CD4-positive, alpha-beta T cell treated with Interleukin-4 for 1 hour (primary cell): ENCODE data around the gene IL1R2.
"Not testable (repeated sequence)": the region's sequence is repeated elsewhere in the genome, so short reads cannot be mapped to it uniquely, and the experiment has no call there.

Experiments used
- DNase-seq, 2 donors: peaks; one replicate each; pipeline ENCODE4 v3.0.0-alpha.2; 2020 to 2022

The IL1R2 gene

DNA sequence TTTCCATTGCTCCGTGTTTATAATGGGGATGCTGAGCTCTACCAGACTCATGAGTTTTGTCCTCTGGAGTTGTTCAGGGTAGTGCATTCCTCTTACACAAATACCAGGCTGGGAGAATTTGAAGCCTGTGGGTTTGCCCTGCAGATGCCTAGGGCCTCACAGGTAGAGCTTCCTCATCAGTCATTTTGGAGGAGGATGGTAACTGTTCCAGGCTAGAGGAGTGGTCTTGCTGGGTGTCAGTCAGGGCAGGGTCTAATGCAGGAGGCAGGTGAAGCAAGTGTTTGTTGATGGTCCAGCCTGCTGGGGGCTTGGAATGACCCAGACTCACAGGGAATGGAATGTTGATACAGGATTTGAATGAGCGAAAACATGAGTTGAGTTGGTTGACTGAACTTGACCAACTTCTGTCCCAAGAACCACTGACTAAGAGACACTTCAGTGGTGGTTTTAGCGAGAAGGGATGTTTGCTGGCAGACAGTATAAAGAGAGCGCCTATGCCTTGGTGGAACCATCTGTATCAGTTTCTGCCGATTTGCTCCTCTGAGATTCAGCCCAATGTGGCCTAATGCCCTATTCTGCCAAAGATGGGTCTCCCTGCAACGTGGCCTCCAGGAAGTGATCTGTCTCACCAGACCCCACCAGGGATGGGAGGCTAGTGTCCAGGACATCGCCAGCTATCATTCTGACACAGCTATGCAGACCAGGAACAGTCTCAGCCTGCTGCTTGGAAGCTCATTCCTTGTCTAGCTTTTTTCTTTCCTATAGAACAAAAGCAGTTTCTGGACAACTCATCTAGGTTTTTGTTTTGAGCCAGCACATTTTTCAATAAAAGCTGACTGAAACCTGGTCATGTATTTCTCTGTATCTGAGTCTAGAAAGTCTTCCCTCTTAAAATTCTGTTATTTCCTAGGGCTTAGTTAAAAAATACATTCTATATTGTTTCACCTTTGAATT lies 9.3 kb downstream of the IL1R2 start:
- no peak for DNase-seq

DNA sequence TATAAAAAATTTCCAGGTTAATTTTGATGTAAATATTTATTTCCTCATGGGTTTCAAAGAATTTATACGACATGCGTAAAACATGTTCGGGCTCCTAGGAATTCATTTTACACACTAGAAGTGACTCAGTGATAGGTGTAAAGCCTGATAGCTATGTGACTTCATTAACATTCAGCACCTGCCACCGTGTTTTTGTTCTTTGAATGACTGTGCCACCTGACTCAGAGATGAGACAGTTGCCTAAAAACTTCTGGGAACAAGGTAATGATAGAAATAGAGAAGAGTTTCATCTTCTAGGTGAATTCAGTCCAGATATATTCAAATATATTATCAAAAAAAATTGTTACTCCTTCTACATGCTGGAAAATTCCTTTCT lies 10.0 kb downstream of the IL1R2 start:
- no peak for DNase-seq

- DNase-seq = peak in 1 of 2 donors; percentile 17
Observed at GRCh38 chr2:102002228-102002627, 10.5 kb downstream of the IL1R2 start.

GRCh38 chr2:102002909-102003308 lies 11.1 kb downstream of the IL1R2 start:
- not testable (repeated sequence) for DNase-seq

DNA sequence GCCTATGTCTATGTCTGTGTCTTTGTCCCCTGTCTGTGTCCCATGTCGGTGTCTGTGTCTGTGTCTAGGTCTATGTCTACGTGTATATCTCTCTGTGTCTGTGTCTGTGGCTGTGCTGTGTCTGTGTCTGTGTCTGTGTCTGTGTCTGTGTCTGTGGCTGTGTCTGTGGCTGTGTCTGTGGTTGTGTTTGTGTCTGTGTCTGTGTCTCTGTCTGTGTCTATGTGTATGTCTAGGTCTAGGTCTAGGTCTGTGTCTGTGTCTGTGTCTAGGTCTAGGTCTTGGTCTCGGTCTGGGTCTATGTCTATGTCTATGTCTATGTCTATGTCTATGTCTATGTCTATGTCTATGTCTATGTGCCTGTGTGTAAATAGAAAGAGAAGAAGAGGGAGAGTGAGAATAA lies 11.9 kb downstream of the IL1R2 start:
- no peak for DNase-seq

DNA sequence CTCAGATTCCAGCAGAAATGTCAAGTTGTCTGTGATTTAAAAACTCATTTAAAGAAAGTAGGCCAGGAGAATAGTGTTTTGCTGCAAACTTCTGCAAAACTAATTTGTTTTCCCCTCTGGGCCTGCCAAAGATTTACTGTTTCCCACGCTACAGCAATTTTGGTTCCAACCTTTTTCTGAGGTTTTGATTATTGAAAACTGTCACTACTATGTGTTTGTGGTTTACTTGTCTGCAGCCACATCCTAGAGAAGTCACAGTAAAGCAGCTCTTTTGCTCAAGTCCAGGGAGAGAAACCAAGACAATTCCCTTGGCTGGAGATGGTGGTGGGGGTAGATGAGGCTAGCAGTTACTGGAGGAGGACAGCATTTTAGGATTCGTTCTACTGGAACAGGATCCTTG lies 12.8 kb downstream of the IL1R2 start:
- DNase-seq = no peak

GRCh38 chr2:102005449-102005848 lies 13.7 kb downstream of the IL1R2 start:
- no peak for DNase-seq

DNA sequence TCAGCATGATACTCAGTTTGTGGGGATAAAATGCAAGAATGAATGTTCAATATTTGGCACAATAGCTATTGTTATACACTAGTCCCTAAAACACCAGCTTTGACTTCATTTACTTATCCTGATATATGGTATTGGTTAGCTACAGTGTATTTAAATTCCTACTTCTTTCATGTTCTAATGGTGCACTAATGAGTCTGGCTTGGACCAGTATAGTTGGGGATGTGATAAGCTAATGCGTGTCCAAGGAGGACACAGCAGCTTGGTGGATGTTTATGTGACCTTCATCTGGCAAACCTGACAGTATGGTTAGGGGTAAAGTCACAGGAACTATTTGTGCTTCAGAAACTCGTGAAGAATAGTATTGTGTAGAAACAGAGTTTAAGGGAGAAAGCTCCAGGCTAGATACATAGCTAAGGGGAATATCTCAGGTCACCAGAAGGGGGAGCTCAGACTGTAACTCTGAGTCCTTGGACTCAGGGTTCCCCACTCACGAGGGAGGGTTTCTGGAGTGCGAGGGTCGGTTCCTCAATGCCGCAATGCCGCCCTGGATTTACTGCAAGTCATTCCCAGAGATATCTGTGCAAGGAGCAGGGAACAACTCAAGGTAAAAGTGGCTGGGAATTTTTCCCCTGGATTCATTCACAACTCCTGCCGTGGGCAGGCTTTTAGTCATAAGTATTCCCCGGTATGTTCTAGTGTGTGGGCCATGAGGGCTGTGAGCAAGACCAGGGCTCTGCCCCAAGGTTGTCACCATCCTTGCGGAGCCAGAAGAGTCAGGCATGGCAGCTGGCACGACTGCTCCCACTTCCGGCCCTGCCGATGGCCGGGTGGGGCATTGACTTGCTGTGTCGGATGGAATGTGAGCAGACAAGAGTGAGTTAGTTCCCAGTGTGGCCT lies 14.5 kb downstream of the IL1R2 start:
- DNase-seq = peak; percentile 30 to 37

DNA sequence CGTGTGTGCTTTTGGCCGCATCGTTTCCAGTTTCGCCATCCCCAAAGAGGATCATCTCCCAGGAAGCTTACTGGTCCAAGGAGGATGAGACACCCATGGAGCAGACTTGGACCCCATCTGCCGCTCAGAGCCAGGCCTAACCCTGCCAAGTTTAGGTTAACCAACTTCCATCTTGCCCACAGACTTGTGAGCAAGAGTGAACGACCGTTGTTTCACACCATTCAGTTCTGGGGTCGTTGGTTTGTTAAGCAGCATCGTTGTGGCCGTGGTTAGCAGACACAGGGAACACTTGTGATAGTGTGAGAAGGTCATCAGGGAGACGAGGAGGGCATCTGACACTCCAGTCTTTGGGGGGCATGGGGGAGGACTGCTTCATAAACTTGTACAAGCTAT lies 15.1 kb downstream of the IL1R2 start:
- no peak for DNase-seq

DNA sequence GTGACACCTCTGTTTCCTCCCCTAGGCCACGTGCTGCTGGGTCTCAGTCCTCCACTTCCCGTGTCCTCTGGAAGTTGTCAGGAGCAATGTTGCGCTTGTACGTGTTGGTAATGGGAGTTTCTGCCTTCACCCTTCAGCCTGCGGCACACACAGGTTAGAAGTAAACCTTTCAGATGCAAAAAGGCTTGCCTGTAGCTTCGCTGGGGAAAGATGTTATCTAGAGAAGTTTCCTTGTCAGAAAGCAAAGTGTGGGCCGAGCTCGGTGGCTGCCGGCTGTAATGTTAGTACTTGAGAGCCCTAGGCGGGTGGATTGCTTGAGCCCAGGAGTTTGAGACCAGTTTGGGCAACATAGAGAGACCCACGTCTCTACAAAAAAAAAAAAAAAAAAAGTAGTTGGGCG lies 16.7 kb downstream of the IL1R2 start:
- DNase-seq = no peak

- DNase-seq = no peak
Observed at GRCh38 chr2:102009557-102009956, 17.8 kb downstream of the IL1R2 start.

DNA sequence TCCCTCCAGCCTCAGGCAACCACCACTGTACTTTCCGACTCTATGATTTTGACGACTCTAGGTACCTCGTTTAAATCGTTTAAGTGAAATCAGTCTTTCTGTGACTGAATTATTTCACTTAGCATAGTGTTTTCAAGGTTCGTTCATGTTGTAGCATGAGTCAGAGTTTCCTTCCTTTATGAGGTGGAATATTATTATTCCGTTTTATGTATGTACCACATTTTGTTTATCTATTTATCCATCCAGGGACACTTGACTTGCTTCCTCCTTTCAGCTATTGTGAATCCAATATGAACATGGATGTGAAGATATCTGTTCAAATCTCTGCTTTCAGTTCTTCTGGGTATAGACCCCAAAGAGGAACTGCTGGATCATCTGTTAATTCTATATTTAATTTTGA lies 19.1 kb downstream of the IL1R2 start:
- DNase-seq = no peak

DNA sequence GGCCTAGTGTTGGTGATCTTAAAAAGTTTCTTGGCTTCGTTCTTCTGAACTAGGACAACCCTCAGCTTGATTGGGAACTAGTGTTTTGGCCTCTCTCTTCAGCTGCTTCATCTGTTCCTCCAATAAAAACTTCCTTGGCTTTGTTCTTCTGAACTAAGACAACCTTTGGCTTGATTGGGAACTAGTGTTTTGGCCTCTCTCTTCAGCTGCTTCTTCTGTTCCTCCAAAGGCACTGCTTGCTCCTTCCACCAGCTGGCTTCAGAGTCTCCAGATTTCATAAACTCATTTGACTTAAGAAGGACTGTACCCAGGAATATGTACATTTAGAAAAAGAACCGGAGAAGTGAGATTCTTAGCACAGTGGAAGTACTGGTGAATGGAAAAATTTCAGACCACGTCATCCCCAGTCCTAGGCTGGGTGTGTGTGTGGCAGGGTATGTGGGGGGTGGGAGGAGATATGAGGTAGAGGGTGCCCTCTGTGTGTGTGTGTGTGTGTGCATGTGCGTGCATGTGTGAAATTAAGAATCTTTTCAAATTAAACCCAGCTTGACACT lies 20.4 kb downstream of the IL1R2 start:
- DNase-seq = no peak

- no peak for DNase-seq
Observed at GRCh38 chr2:102013206-102014040, 21.7 kb downstream of the IL1R2 start.

DNA sequence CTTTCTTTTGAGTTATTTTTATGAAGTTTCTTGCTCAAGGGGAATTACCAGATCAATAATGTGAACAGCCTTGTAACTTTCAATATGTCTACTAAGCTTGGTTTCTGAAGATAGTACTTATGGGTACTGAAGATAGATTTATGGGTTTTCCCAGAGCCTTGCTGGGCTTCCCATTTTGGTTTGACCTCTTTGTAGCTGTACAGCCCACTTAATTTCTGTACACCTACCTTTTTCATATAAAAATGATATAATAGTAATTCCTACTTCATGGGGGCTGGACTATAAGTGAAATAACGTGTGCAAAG lies 22.2 kb downstream of the IL1R2 start:
- no peak for DNase-seq

DNA sequence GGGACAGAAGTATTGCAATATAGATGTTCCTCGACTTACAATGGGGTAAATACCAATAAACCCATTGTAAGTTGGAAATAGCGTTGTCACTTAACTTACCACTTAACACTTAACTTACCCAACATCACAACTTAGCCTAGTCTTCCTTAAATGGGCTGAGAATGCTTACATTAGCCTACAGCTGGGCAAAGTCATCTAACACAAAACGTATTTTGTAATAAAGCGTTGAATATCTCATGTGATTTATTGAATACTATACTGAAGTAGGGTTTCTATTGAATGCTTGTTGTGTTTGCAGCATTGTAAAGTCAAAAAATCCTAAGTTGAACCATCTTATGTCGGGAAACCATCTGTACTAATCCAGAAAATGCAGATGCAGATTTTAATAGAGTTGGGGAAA lies 23.6 kb downstream of the IL1R2 start:
- no peak for DNase-seq

DNA sequence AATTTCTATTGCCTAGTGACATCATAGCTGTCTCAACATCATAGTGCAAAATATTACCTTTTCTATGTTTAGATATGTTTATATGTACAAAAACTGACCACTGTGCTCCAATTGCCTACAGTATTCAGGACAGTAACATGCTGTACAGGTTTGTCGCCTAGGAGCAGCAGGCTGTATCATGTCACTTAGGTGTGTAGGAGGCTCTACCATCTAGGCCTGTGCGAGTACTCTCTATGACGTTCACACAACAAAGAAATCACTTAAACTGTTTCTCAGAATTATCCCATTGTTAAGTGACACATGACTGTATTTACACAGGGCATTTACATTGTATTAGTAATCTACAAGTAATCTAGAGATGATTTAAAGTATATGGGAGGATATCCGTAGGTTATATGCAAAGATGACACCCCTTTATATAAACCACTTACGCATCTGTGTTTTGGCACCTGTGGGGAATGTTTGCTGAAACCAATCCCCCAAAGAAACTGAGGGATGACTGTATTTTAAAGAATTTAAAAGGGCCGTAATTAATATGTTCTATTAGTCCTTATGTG lies 24.7 kb downstream of the IL1R2 start:
- DNase-seq = no peak

- no peak for DNase-seq
Observed at GRCh38 chr2:102018823-102019445, 27.2 kb downstream of the IL1R2 start.

DNA sequence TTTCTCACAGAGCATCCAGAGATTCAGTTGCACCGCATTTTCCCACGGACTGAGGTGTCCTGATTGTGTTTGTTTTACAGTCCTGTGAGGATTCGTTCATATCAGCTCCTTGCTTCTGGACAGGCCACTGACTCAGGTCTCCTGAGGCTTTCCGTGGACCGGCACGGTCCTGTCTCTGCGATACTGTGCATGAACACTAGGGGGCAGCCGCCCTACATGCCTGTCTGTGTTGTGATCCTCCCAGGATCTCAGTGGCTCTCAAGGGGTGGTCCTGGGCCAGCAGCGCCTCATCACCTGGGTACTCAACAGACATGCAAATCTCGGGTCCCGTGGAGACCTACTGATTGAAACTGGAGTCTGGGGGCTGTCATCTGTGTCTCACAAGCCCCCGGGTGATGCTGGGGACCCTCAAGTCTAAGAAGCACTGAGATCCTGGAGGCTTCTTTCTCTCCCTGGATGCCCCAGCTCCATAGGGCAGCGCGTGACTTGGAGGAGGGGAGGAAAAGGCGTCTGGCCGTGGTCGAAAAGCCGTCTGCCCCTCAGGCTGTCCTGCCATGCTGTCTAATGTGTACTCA lies 28.9 kb downstream of the IL1R2 start:
- DNase-seq = peak; percentile 80 to 84

GRCh38 chr2:102021779-102022178 lies 30.0 kb downstream of the IL1R2 start:
- no peak for DNase-seq

GRCh38 chr2:102022884-102023539 lies 31.3 kb downstream of the IL1R2 start:
- no peak for DNase-seq
